Osteocyte (in vitro differentiated cells): Measurements from ENCODE around the gene CHD6. TPM values are rescaled to one million over a fixed set of nuclear protein-coding genes. Genes with fewer than 3 reads are reported as not detected.

ENCODE experiments used
- DNase-seq: peaks from one replicate; pipeline ENCODE4 v3.0.0; 2021; ENCODE audit warnings: mixed read lengths; ENCODE audit not compliant: unreplicated experiment; ENCODE audit errors: extremely low spot score
- H3K27ac Mint-ChIP-seq: one replicate; pipeline ENCODE4 v1.8.0; 2021; ENCODE audit warnings: mild to moderate bottlenecking, mixed read lengths; ENCODE audit not compliant: unreplicated experiment
- H3K27me3 Mint-ChIP-seq: one replicate; pipeline ENCODE4 v1.8.0; 2021; ENCODE audit warnings: mixed read lengths; ENCODE audit not compliant: unreplicated experiment
- H3K36me3 Mint-ChIP-seq: one replicate; pipeline ENCODE4 v1.8.0; 2021; ENCODE audit warnings: mixed read lengths; ENCODE audit not compliant: unreplicated experiment
- H3K4me1 Mint-ChIP-seq: one replicate; pipeline ENCODE4 v1.8.0; 2021; ENCODE audit warnings: mixed read lengths; ENCODE audit not compliant: unreplicated experiment
- H3K4me3 Mint-ChIP-seq: one replicate; pipeline ENCODE4 v1.8.0; 2021; ENCODE audit warnings: mild to moderate bottlenecking, moderate library complexity, mixed read lengths; ENCODE audit not compliant: unreplicated experiment
- H3K9me3 Mint-ChIP-seq: one replicate; pipeline ENCODE4 v1.8.0; 2021; ENCODE audit warnings: mixed read lengths; ENCODE audit not compliant: unreplicated experiment
- CTCF ChIP-seq: fragments of 200-600 bp; sonication (generic); IDR thresholded peaks from 2 replicates; pipeline ENCODE4 v1.5.0; 2021; ENCODE audit warnings: antibody characterized with exemption, mild to moderate bottlenecking, moderate library complexity
- total RNA-seq: library from RNA; stranded (reverse); gene quantifications from 2 replicates; pipeline ENCODE4 v1.2.1, GENCODE V29; 2021

The CHD6 gene
- total RNA-seq, 1 donor from 2014 or later = 51.4 TPM

GRCh38 chr20:41654292-41654691 is 36.1 kb upstream of the CHD6 start:
- Mint-ChIP-seq H3K4me3 (no peak overlapping the region), H3K27ac (no peak overlapping the region), H3K27me3 (peaks cover 24% of the 10 kb centered on the region), H3K36me3 (no peaks in the 10 kb centered on the region), H3K9me3 (no peaks in the 10 kb centered on the region), H3K4me1 (no peaks in the 10 kb centered on the region)
- no peak for TF ChIP-seq CTCF
- no peak for DNase-seq

- TF ChIP-seq CTCF = no peak
- Mint-ChIP-seq H3K36me3 (no peaks in the 10 kb centered on the region), H3K27me3 (peaks cover 39% of the 10 kb centered on the region), H3K9me3 (no peaks in the 10 kb centered on the region), H3K4me1 (no peaks in the 10 kb centered on the region), H3K4me3 (no peak overlapping the region), H3K27ac (no peak overlapping the region)
- no peak for DNase-seq
Observed at GRCh38 chr20:41650231-41650948, 32.2 kb upstream of the CHD6 start.

GRCh38 chr20:41649489-41649888 is 31.3 kb upstream of the CHD6 start:
- TF ChIP-seq CTCF = no peak
- H3K4me3 Mint-ChIP-seq = no peak overlapping the region
- DNase-seq = no peak
- no peaks in the 10 kb centered on the region for H3K36me3 Mint-ChIP-seq
- H3K9me3 Mint-ChIP-seq = no peaks in the 10 kb centered on the region
- H3K27me3 Mint-ChIP-seq = peaks cover 41% of the 10 kb centered on the region
- no peaks in the 10 kb centered on the region for H3K4me1 Mint-ChIP-seq
- H3K27ac Mint-ChIP-seq = no peak overlapping the region

GRCh38 chr20:41645372-41645771 is 27.2 kb upstream of the CHD6 start:
- H3K4me1 Mint-ChIP-seq = no peaks in the 10 kb centered on the region
- H3K27me3 Mint-ChIP-seq = peaks cover 53% of the 10 kb centered on the region
- no peak for DNase-seq
- H3K36me3 Mint-ChIP-seq = no peaks in the 10 kb centered on the region
- TF ChIP-seq CTCF = no peak
- no peak overlapping the region for H3K4me3 Mint-ChIP-seq
- H3K27ac Mint-ChIP-seq = no peak overlapping the region
- no peaks in the 10 kb centered on the region for H3K9me3 Mint-ChIP-seq

GRCh38 chr20:41643504-41643938 is 25.3 kb upstream of the CHD6 start:
- H3K36me3 Mint-ChIP-seq = no peaks in the 10 kb centered on the region
- TF ChIP-seq CTCF = no peak
- no peak for DNase-seq
- H3K9me3 Mint-ChIP-seq = no peaks in the 10 kb centered on the region
- no peaks in the 10 kb centered on the region for H3K4me1 Mint-ChIP-seq
- H3K4me3 Mint-ChIP-seq = no peak overlapping the region
- peaks cover 54% of the 10 kb centered on the region for H3K27me3 Mint-ChIP-seq
- no peak overlapping the region for H3K27ac Mint-ChIP-seq
